ENCODE measurements around the gene VCL.

DNA sequence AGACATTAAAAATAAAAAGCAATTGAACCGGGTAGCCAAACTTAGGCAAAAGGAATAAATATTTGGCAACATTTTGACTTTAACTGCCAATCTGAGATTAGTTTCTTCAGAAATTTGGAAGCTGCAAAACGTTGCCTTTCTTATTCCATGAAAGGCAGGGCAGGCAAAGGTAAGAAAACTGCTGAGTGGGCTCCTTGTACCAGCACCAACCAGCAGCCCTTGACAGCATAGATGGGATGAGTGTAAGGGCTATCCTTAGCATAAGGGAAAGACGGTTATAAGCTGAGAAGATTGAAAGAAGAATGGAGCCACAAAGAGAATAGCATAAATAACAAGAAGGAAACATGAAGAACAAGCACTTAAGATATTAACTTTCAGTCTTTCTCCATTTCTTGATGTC lies 124.1 kb downstream of the VCL start:
- TF ChIP-seq, protein P1, sequence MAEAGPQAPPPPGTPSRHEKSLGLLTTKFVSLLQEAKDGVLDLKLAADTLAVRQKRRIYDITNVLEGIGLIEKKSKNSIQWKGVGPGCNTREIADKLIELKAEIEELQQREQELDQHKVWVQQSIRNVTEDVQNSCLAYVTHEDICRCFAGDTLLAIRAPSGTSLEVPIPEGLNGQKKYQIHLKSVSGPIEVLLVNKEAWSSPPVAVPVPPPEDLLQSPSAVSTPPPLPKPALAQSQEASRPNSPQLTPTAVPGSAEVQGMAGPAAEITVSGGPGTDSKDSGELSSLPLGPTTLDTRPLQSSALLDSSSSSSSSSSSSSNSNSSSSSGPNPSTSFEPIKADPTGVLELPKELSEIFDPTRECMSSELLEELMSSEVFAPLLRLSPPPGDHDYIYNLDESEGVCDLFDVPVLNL (CRISPR knock-in tag; IDR thresholded peaks at IDR 0.05; ENCODE audit: low read depth), result no peak
- TF ChIP-seq ZNF274 (IDR thresholded peaks at IDR 0.05; ENCODE audit: borderline replicate concordance, low read depth, low read length), result no peak
- TF ChIP-seq ZBTB11 (CRISPR knock-in tag; IDR thresholded peaks at IDR 0.05), result no peak
- no peak for TF ChIP-seq FOXP4 (CRISPR knock-in tag; IDR thresholded peaks at IDR 0.05; ENCODE audit: borderline replicate concordance)
- TF ChIP-seq ZNF232 (CRISPR knock-in tag; IDR thresholded peaks at IDR 0.05), result no peak
- TF ChIP-seq SREBF1 (IDR thresholded peaks at IDR 0.05; ENCODE audit: borderline replicate concordance, low read depth, low read length), result no peak

Measured in K562 (cell line).